Right renal cortex interstitium (tissue), 3 donors: ENCODE measurements around the gene DIDO1. TPM values are rescaled to one million over a fixed set of nuclear protein-coding genes. Genes with fewer than 3 reads are reported as not detected.

Experiments
- DNase-seq, 3 donors: peaks; one replicate each; pipeline ENCODE4 v3.0.0-alpha.2; 2013; ENCODE audit warnings: low read depth in 3 of 3, low spot score in 2 of 3
- polyA plus RNA-seq, 3 donors: library from polyadenylated mRNA; unstranded; fragments of 120-200 nt; gene quantifications; one replicate each; pipeline ENCODE4 v1.2.1, GENCODE V29; 2013; ENCODE audit not compliant: insufficient read length in 3 of 3

DIDO1 gene
- polyA plus RNA-seq, 3 donors = 49.0 to 58.6 (median 57.1) TPM

- DNase-seq = no peak
These were observed 13.2 kb downstream of the DIDO1 start for GRCh38 chr20:62913043-62913630.

- no peak for DNase-seq
These were observed 14.5 kb downstream of the DIDO1 start for GRCh38 chr20:62911701-62912280.

- no peak for DNase-seq
These were observed 15.4 kb downstream of the DIDO1 start for GRCh38 chr20:62910777-62911497.

- no peak for DNase-seq
These were observed 16.0 kb downstream of the DIDO1 start for GRCh38 chr20:62910217-62910766.

GRCh38 chr20:62908971-62909791 is 17.1 kb downstream of the DIDO1 start:
- DNase-seq = no peak

GRCh38 chr20:62907384-62908317 is 18.7 kb downstream of the DIDO1 start:
- no peak for DNase-seq

GRCh38 chr20:62906647-62907375 is 19.5 kb downstream of the DIDO1 start:
- no peak for DNase-seq

GRCh38 chr20:62906209-62906608 is 20.1 kb downstream of the DIDO1 start:
- DNase-seq = no peak

- DNase-seq = no peak
These were observed 20.7 kb downstream of the DIDO1 start for GRCh38 chr20:62905536-62906117.

GRCh38 chr20:62902926-62903615 is 23.2 kb downstream of the DIDO1 start:
- DNase-seq = no peak

- no peak for DNase-seq
These were observed 24.4 kb downstream of the DIDO1 start for GRCh38 chr20:62901891-62902290.

- no peak for DNase-seq
These were observed 25.4 kb downstream of the DIDO1 start for GRCh38 chr20:62900692-62901584.

- peak in 1 of 3 donors; percentile 58 for DNase-seq
These were observed 26.1 kb downstream of the DIDO1 start for GRCh38 chr20:62900052-62900691.

- DNase-seq = no peak
These were observed 26.7 kb downstream of the DIDO1 start for GRCh38 chr20:62899633-62900051.

- DNase-seq = no peak
These were observed 27.2 kb downstream of the DIDO1 start for GRCh38 chr20:62898970-62899632.
